ENCODE results near the gene QSER1. TPM values are rescaled to one million over a fixed set of nuclear protein-coding genes. Genes with fewer than 3 reads are reported as not detected.

Gene QSER1
- total and polyA plus RNA-seq, 4 experiments from 2014 or later, result 0.18 to 13.0 (median 6.5) TPM

DNA sequence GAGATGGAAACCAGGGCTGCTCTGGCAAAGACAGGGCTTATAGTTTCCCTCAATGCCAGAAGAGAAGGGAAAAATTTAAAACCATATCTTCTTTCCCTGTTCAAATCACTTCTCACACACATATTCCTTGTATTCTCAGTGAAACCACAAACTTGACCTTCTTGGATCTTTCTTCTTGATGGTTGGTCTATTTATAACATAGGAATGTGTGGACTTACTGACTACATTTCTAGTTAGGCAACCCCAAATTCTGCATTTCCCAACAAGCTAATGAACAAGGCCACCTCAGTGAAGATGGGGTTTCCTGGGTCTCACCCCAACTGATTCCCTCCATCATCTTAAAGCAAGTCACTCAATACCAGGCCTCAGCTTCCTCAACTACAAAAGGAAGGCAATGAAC is 3.8 kb upstream of the QSER1 start:
- peaks cover 0 to 6% of the 10 kb centered on the region in 2 donors for H3K36me3 Mint-ChIP-seq
- no peaks in the 10 kb centered on the region for H3K36me3 ChIP-seq (ENCODE audit: insufficient read depth, low read length)
- no peak overlapping the region for H3K4me3 ChIP-seq (ENCODE audit: low read length in 2 of 2)
- no peak for DNase-seq
- H3K27ac ChIP-seq (ENCODE audit: low read depth, low read length), result no peak overlapping the region
- ChIA-PET CTCF (ENCODE audit: partially characterized antibody) (no interaction called here), POLR2A (ENCODE audit: partially characterized antibody) (no interaction called here)
- H3K4me3 Mint-ChIP-seq, result peak overlapping the region in 1 of 8 donors; percentile 25
- no peak overlapping the region for H3K27ac Mint-ChIP-seq
- H3K4me1 Mint-ChIP-seq, result peaks cover 3 to 13% (median 7%) of the 10 kb centered on the region in 4 donors
- H3K4me1 ChIP-seq (ENCODE audit: insufficient read depth, low read length), result peaks cover 8% of the 10 kb centered on the region
- peaks cover 0 to 1% of the 10 kb centered on the region in 2 donors for H3K27me3 Mint-ChIP-seq
- intact Hi-C loops (cut with micrococcal nuclease), result no loop called here
- peaks cover 0 to 2% (median 0%) of the 10 kb centered on the region in 8 donors for H3K9me3 Mint-ChIP-seq
- H3K9me3 ChIP-seq (ENCODE audit: control insufficient read depth in 1 of 2, low read length in 2 of 2), result no peaks in the 10 kb centered on the region
- H3K27me3 ChIP-seq (ENCODE audit: insufficient read depth, low read length), result no peaks in the 10 kb centered on the region

DNA sequence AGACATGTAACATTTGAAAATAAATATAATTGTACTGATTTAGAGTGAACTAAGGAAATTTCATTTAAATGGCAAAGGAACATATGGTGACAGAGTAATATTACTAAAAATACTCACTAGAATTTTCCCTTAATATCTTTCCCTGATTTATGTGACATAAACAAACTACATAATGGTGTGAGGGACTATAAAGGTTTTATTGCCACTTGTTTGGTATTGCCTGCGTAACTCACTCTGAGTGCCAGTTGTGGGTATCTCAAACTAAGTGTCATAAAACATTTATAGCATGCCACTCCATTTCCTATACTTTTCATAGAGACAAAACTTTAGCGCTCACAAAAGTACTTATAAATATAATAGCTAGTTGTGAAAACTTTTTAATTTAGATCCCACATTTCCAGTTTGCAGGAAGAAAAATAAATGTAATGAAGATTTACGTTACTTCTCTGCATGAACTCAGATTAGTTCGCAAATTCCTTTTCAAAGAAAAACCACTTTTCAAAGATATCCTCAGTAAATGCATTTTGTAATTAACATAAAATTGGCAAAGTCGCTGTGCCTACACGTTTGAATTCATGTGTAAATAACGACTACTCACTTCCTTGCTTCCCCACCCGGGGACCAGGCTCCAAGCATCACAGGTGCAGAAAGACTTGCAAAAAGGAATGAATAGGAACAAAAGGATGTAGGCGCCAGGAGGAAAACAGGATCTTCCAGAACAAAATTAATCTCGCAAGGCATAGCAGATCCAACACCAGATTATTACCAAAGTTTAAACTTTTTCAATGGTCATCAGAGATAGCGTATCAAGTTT is 1.6 kb upstream of the QSER1 start:
- Histone ChIP-seq H3K9me3 (ENCODE audit: control insufficient read depth in 1 of 2, low read length in 2 of 2) (no peaks in the 10 kb centered on the region), H3K4me3 (ENCODE audit: low read length in 2 of 2) (no peak overlapping the region), H3K4me1 (ENCODE audit: insufficient read depth, low read length) (peaks cover 17% of the 10 kb centered on the region), H3K27me3 (ENCODE audit: insufficient read depth, low read length) (no peaks in the 10 kb centered on the region), H3K27ac (ENCODE audit: low read depth, low read length) (no peak overlapping the region), H3K36me3 (ENCODE audit: insufficient read depth, low read length) (no peaks in the 10 kb centered on the region)
- intact Hi-C loops (cut with micrococcal nuclease), result loop anchor here (5.0 kb wide), 1 partner anchor 1384 kb away; the partner anchor contains the start of genes ELP4 and IMMP1L
- Mint-ChIP-seq H3K9me3 (peaks cover 0 to 2% (median 0%) of the 10 kb centered on the region in 8 donors), H3K27ac (peak overlapping the region in 2 of 7 donors; percentile 93 to 94), H3K4me3 (peak overlapping the region; percentile 84 to 95 (median 90)), H3K4me1 (peaks cover 13 to 30% (median 23%) of the 10 kb centered on the region in 4 donors), H3K36me3 (peaks cover 0 to 10% of the 10 kb centered on the region in 2 donors), H3K27me3 (no peaks in the 10 kb centered on the region)
- DNase-seq, result no peak
- POLR2A ChIA-PET (ENCODE audit: partially characterized antibody), result no interaction called here
- CTCF ChIA-PET (ENCODE audit: partially characterized antibody), result interaction anchor here (1.5 kb wide), 1 partner anchor 20 kb away, joined by 4 read pairs; no protein-coding TSS in a partner anchor

DNA sequence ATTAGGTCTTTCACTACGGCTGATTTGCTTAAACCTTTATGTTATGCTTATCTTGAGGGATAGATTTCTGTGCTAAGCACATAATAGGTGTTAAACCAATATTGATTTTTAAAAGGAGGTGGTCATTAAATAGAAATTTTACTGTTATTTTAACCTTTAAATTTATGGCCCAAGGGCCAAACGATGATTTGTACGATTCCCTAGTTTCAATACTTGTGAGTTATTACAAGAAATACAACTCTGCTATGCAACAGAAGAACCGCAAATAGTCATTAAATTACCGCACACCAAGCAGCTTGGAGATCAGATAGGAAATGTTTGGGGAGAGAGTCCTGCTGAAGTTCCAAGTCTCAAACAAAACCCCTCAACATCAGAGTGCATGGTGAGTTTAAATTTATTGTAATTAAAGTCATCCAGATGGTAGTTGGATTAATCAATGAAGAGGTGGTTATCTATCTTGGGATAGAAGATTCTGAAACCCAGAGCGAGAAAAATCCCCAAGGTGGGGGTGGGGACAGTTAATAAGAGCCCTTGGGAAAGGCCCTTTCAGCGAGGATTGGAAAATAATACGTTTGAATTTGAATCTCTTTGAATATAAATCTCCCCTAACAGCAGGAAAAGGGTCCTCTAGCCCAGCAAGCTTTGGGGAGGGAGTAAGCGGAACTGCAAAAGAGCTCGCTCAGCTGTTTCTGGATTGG is 805 bp upstream of the QSER1 start:
- ChIA-PET POLR2A (ENCODE audit: partially characterized antibody) (interaction anchor here (1.0 to 1.9 kb wide), 3 partner anchors 45 to 148 kb away, joined by 3 to 16 read pairs (median 5); partner anchors contain the start of gene TCP11L1), CTCF (ENCODE audit: partially characterized antibody) (interaction anchor here (1.1 to 1.5 kb wide), 2 partner anchors 20 to 173 kb away, joined by 3 to 4 read pairs; no protein-coding TSS in a partner anchor)
- Mint-ChIP-seq H3K27ac (peak overlapping the region; percentile 78 to 94 (median 93)), H3K9me3 (peaks cover 0 to 2% (median 0%) of the 10 kb centered on the region in 8 donors), H3K36me3 (peaks cover 0 to 10% of the 10 kb centered on the region in 2 donors), H3K4me3 (peak overlapping the region; percentile 84 to 95 (median 90)), H3K4me1 (peaks cover 14 to 30% (median 24%) of the 10 kb centered on the region in 4 donors), H3K27me3 (no peaks in the 10 kb centered on the region)
- Histone ChIP-seq H3K4me3 (ENCODE audit: low read length in 2 of 2) (peak overlapping the region; percentile 54 to 76), H3K27me3 (ENCODE audit: insufficient read depth, low read length) (no peaks in the 10 kb centered on the region), H3K4me1 (ENCODE audit: insufficient read depth, low read length) (peaks cover 17% of the 10 kb centered on the region), H3K36me3 (ENCODE audit: insufficient read depth, low read length) (no peaks in the 10 kb centered on the region), H3K27ac (ENCODE audit: low read depth, low read length) (peak overlapping the region; percentile 75), H3K9me3 (ENCODE audit: control insufficient read depth in 1 of 2, low read length in 2 of 2) (no peaks in the 10 kb centered on the region)
- intact Hi-C loops (cut with micrococcal nuclease), result loop anchor here (1.0 to 5.0 kb wide), 6 partner anchors 99 to 1385 kb away; partner anchors contain the start of genes CSTF3, EIF3M, ELP4 and IMMP1L
- peak in 1 of 5 donors; percentile 3 for DNase-seq

DNA sequence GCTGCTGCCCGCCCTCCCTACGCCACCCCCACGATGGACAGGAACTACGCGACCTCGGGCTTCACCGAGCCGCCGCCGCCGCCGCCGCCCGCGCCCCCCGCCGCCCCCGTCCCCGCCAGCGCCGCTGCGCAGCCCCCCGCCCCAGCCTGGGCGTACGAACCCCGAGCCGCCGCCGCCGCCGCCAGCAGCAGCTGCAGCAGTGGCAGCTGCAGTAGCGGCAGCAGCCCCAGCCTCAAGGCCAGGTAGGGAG is 407 bp downstream of the QSER1 start:
- Histone ChIP-seq H3K27me3 (ENCODE audit: insufficient read depth, low read length) (no peaks in the 10 kb centered on the region), H3K36me3 (ENCODE audit: insufficient read depth, low read length) (no peaks in the 10 kb centered on the region), H3K4me1 (ENCODE audit: insufficient read depth, low read length) (peaks cover 17% of the 10 kb centered on the region), H3K27ac (ENCODE audit: low read depth, low read length) (peak overlapping the region; percentile 58), H3K9me3 (ENCODE audit: control insufficient read depth in 1 of 2, low read length in 2 of 2) (no peaks in the 10 kb centered on the region), H3K4me3 (ENCODE audit: low read length in 2 of 2) (peak overlapping the region in 1 of 2 donors; percentile 72)
- H3K4me1 Mint-ChIP-seq, result peaks cover 20 to 36% (median 29%) of the 10 kb centered on the region in 4 donors
- ChIA-PET POLR2A (ENCODE audit: partially characterized antibody) (interaction anchor here (1.3 to 1.9 kb wide), 2 partner anchors 119 to 146 kb away, joined by 5 to 16 read pairs; partner anchors contain the start of gene TCP11L1), CTCF (ENCODE audit: partially characterized antibody) (interaction anchor here (0.8 to 1.8 kb wide), 5 partner anchors 10 to 169 kb away, joined by 3 to 6 read pairs (median 3); partner anchors contain the start of gene TCP11L1)
- peak overlapping the region in 6 of 8 donors; percentile 87 to 96 (median 93) for H3K4me3 Mint-ChIP-seq
- H3K27ac Mint-ChIP-seq, result peak overlapping the region in 1 of 7 donors; percentile 88
- intact Hi-C loops (cut with micrococcal nuclease), result loop anchor here (1.0 to 5.0 kb wide), 6 partner anchors 100 to 1386 kb away; partner anchors contain the start of genes CSTF3, DEPDC7, ELP4 and IMMP1L
- H3K9me3 Mint-ChIP-seq, result no peaks in the 10 kb centered on the region
- peaks cover 0 to 10% of the 10 kb centered on the region in 2 donors for H3K36me3 Mint-ChIP-seq
- H3K27me3 Mint-ChIP-seq, result no peaks in the 10 kb centered on the region
- DNase-seq, result peak in 2 of 5 donors; percentile 37 to 45

DNA sequence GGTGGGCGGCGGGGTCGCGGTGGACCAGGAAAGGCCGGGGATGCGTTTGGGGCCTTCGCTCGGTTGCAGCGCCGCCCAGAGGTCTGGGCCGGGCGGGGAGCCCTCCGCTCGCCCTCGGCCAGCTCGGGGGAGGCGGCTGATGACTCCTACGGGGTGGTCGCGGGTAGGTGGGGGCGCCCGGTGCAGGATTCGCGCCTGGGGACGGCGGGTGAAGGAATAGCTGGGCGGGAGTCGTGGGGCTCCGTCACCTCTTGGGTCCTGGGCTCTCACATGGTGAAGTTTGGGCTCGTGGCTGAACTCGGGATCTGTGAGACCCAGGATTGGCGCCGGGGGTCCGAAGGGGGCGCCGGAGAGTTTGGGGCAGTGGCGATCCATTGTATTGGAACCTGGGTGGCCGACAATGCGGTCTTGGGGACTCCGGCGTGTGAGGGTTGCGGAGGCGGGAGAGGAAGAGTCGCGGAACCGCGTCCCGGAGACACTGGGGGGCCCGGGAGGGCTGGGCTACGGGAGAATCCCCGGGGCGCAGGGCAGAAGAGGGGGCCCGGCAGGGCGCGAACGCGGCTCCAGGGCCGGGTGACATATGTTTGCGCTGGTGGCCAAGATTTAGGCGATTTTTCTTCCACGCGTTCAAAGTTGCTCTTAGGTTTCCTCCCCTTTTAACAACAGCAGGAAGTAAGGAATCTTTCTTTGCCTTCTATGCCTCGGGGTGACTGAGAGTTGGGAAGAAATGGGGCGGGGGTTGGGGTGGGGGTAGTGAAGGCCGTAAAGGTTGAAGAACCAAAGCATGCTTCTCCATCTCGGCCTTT is 935 bp downstream of the QSER1 start:
- no peaks in the 10 kb centered on the region for H3K27me3 Mint-ChIP-seq
- peak overlapping the region; percentile 87 to 96 (median 94) for H3K4me3 Mint-ChIP-seq
- peaks cover 20 to 36% (median 29%) of the 10 kb centered on the region in 4 donors for H3K4me1 Mint-ChIP-seq
- no peaks in the 10 kb centered on the region for H3K36me3 ChIP-seq (ENCODE audit: insufficient read depth, low read length)
- H3K4me1 ChIP-seq (ENCODE audit: insufficient read depth, low read length), result peaks cover 17% of the 10 kb centered on the region
- DNase-seq, result peak in 3 of 5 donors; percentile 36 to 61 (median 38)
- H3K27me3 ChIP-seq (ENCODE audit: insufficient read depth, low read length), result no peaks in the 10 kb centered on the region
- no peaks in the 10 kb centered on the region for H3K9me3 Mint-ChIP-seq
- peak overlapping the region; percentile 84 to 94 (median 88) for H3K27ac Mint-ChIP-seq
- POLR2A ChIA-PET (ENCODE audit: partially characterized antibody), result interaction anchor here (1.3 to 1.9 kb wide), 2 partner anchors 118 to 146 kb away, joined by 5 to 16 read pairs; partner anchors contain the start of gene TCP11L1
- no peaks in the 10 kb centered on the region for H3K9me3 ChIP-seq (ENCODE audit: control insufficient read depth in 1 of 2, low read length in 2 of 2)
- CTCF ChIA-PET (ENCODE audit: partially characterized antibody), result interaction anchor here (0.6 to 1.8 kb wide), 8 partner anchors 9 to 881 kb away, joined by 3 to 6 read pairs (median 3); partner anchors contain the start of gene TCP11L1
- intact Hi-C loops (cut with micrococcal nuclease), result loop anchor here (1.0 to 5.0 kb wide), 6 partner anchors 101 to 1386 kb away; partner anchors contain the start of genes CSTF3, DEPDC7, ELP4 and IMMP1L
- H3K27ac ChIP-seq (ENCODE audit: low read depth, low read length), result peak overlapping the region; percentile 58
- H3K36me3 Mint-ChIP-seq, result peaks cover 0 to 10% of the 10 kb centered on the region in 2 donors
- H3K4me3 ChIP-seq (ENCODE audit: low read length in 2 of 2), result peak overlapping the region; percentile 57 to 72

DNA sequence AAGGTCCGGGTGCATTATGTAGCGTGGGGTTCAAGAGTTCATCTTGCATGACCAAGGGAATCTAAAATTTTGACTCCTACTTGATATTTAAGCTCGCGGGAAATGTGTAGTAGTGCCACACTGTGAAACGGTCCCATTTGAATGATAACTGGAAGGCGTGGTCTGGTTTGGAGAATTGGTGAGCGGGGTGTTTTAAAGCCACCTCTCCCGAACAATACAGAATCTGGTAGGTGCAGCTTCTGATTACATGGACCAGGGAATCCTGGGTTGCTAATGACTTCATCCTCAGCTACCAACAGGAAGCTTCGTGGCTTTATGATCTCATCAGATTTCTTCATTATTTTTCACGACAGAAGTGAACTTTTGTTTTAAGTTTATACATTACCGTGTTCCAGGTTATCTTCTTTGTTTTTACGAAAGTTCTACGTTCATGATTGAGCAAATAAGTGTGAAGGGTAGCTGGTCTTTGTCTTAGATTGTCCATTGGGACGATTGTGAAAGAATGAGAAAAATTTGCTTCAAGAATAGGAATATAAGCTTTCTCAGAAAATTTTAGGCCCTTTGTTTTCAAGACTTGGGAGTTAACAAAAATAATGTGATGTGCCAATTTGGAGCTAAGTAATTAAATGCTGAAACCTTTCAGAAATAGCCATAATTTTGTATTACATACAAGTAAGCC is 1.7 kb downstream of the QSER1 start:
- peaks cover 0 to 10% of the 10 kb centered on the region in 2 donors for H3K36me3 Mint-ChIP-seq
- Histone ChIP-seq H3K9me3 (ENCODE audit: control insufficient read depth in 1 of 2, low read length in 2 of 2) (no peaks in the 10 kb centered on the region), H3K4me3 (ENCODE audit: low read length in 2 of 2) (peak overlapping the region; percentile 57 to 72), H3K36me3 (ENCODE audit: insufficient read depth, low read length) (no peaks in the 10 kb centered on the region), H3K27ac (ENCODE audit: low read depth, low read length) (peak overlapping the region; percentile 58), H3K27me3 (ENCODE audit: insufficient read depth, low read length) (no peaks in the 10 kb centered on the region), H3K4me1 (ENCODE audit: insufficient read depth, low read length) (peaks cover 20% of the 10 kb centered on the region)
- peak overlapping the region; percentile 57 to 94 (median 85) for H3K27ac Mint-ChIP-seq
- ChIA-PET CTCF (ENCODE audit: partially characterized antibody) (interaction anchor here (0.7 to 1.8 kb wide), 6 partner anchors 10 to 881 kb away, joined by 3 to 5 read pairs (median 3); no protein-coding TSS in a partner anchor), POLR2A (ENCODE audit: partially characterized antibody) (no interaction called here)
- peaks cover 22 to 43% (median 30%) of the 10 kb centered on the region in 4 donors for H3K4me1 Mint-ChIP-seq
- intact Hi-C loops (cut with micrococcal nuclease), result loop anchor here (5.0 kb wide), 1 partner anchor 1387 kb away; the partner anchor contains the start of genes ELP4 and IMMP1L
- DNase-seq, result peak; percentile 2 to 61 (median 6)
- no peaks in the 10 kb centered on the region for H3K27me3 Mint-ChIP-seq
- H3K9me3 Mint-ChIP-seq, result no peaks in the 10 kb centered on the region
- H3K4me3 Mint-ChIP-seq, result peak overlapping the region; percentile 87 to 96 (median 94)

Data from CD4-positive, alpha-beta memory T cell (primary cell).